Measurements from ENCODE around the gene GALNT18.

Gene GALNT18

DNA sequence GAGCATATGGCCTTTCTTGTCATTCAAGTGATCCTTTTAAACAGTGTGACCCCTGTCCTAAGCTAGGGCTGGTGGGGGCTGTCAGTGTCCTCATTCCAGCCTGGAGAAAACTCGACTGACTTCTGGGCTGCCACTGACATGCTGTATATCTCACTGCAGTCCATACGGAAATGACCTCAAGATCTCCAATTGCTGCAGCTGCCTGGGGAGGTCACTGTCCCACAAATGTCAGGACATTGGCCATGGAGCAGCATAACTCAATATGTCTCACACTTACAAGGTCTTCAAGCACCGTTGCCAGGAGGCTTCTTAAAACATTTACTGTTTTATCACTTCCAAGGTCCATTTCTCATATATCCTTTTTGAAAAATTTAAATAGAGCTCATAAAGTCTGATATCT lies 240.9 kb downstream of the GALNT18 start:
- Histone ChIP-seq H3K4me3 (ENCODE audit: low read depth, low read length) (no peak overlapping the region), H3K4me1 (ENCODE audit: control insufficient read depth, insufficient read depth, low read length) (no peaks in the 10 kb centered on the region), H3K36me3 (ENCODE audit: control insufficient read depth, insufficient read depth, low read length) (no peaks in the 10 kb centered on the region), H3K9me3 (ENCODE audit: control insufficient read depth, insufficient read depth, low read length) (no peaks in the 10 kb centered on the region), H3K27ac (ENCODE audit: low read depth, low read length) (no peak overlapping the region), H3K27me3 (ENCODE audit: control insufficient read depth, insufficient read depth, low read length) (no peaks in the 10 kb centered on the region), H3K9ac (ENCODE audit: low read depth, low read length) (no peak overlapping the region)

GRCh38 chr11:11380340-11380739 lies 241.5 kb downstream of the GALNT18 start:
- Histone ChIP-seq H3K4me1 (ENCODE audit: control insufficient read depth, insufficient read depth, low read length) (no peaks in the 10 kb centered on the region), H3K4me3 (ENCODE audit: low read depth, low read length) (no peak overlapping the region), H3K27me3 (ENCODE audit: control insufficient read depth, insufficient read depth, low read length) (no peaks in the 10 kb centered on the region), H3K9ac (ENCODE audit: low read depth, low read length) (no peak overlapping the region), H3K36me3 (ENCODE audit: control insufficient read depth, insufficient read depth, low read length) (no peaks in the 10 kb centered on the region), H3K27ac (ENCODE audit: low read depth, low read length) (no peak overlapping the region), H3K9me3 (ENCODE audit: control insufficient read depth, insufficient read depth, low read length) (no peaks in the 10 kb centered on the region)

DNA sequence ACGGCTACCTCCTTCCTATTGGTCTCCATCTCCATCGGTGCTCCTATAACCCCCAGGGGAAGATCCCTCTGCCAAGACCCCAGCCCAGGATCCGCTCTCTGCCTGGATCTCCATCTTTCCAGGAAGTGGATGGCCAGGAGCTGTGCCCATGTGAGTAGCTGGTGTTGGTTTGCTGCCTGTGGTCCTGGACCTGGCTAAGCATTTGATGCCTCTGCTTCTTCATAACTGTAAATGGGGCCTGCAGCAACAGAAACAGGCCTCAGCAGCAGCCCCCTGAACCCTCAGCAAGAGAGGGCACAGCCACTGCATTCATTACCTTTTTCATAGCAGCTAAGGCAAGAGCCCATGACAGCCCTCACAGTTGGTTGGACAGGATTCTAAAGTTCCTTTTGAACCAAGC lies 242.1 kb downstream of the GALNT18 start:
- no peaks in the 10 kb centered on the region for H3K27me3 ChIP-seq (ENCODE audit: control insufficient read depth, insufficient read depth, low read length)
- no peak overlapping the region for H3K27ac ChIP-seq (ENCODE audit: low read depth, low read length)
- H3K36me3 ChIP-seq (ENCODE audit: control insufficient read depth, insufficient read depth, low read length) = no peaks in the 10 kb centered on the region
- no peaks in the 10 kb centered on the region for H3K9me3 ChIP-seq (ENCODE audit: control insufficient read depth, insufficient read depth, low read length)
- H3K4me3 ChIP-seq (ENCODE audit: low read depth, low read length) = no peak overlapping the region
- no peak overlapping the region for H3K9ac ChIP-seq (ENCODE audit: low read depth, low read length)
- H3K4me1 ChIP-seq (ENCODE audit: control insufficient read depth, insufficient read depth, low read length) = no peaks in the 10 kb centered on the region

- Histone ChIP-seq H3K9me3 (ENCODE audit: control insufficient read depth, insufficient read depth, low read length) (no peaks in the 10 kb centered on the region), H3K9ac (ENCODE audit: low read depth, low read length) (no peak overlapping the region), H3K27me3 (ENCODE audit: control insufficient read depth, insufficient read depth, low read length) (no peaks in the 10 kb centered on the region), H3K36me3 (ENCODE audit: control insufficient read depth, insufficient read depth, low read length) (no peaks in the 10 kb centered on the region), H3K27ac (ENCODE audit: low read depth, low read length) (no peak overlapping the region), H3K4me1 (ENCODE audit: control insufficient read depth, insufficient read depth, low read length) (peaks cover 3% of the 10 kb centered on the region; the same call in 1 of the 2 replicates), H3K4me3 (ENCODE audit: low read depth, low read length) (no peak overlapping the region)
Observed at GRCh38 chr11:11378184-11378940, 243.4 kb downstream of the GALNT18 start.

DNA sequence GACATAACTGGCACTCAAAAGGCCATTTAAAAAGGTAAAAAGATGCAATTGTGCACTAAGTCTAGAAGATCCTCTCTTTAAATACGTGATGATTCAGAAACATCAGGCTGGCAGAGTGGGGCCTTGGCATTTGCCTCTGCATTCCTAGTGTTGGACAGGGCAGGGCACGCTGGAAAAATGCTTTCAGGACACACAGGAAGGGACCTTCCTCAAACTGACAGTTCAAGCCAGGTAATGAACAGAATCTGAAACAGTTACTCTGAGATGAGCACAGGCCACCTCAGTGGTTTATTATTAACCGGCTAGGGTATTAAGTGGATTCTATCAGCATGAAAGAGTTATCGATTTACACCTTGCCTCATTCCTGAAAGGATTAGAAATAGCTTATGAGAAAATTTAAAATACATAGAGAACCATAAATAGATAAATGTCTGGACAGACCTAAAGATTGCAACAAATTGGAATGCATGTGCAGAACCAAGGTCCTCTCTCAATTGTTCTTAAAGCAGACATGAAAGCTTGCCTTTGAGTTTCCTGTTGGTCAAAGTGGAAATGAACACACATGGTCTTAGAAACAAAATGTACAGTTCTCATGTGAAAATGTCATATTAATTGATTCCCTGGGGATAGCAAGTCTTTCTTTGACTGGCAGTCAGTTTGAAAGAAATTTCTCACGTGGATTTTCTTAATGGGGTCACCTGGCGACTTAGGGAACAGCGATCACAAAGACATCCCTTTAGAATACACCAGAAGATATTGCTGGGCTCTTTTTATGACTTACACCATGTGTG lies 247.3 kb downstream of the GALNT18 start:
- Histone ChIP-seq H3K27me3 (ENCODE audit: control insufficient read depth, insufficient read depth, low read length) (no peaks in the 10 kb centered on the region), H3K9ac (ENCODE audit: low read depth, low read length) (no peak overlapping the region), H3K36me3 (ENCODE audit: control insufficient read depth, insufficient read depth, low read length) (no peaks in the 10 kb centered on the region), H3K4me1 (ENCODE audit: control insufficient read depth, insufficient read depth, low read length) (peaks cover 10% of the 10 kb centered on the region), H3K9me3 (ENCODE audit: control insufficient read depth, insufficient read depth, low read length) (no peaks in the 10 kb centered on the region), H3K27ac (ENCODE audit: low read depth, low read length) (no peak overlapping the region), H3K4me3 (ENCODE audit: low read depth, low read length) (no peak overlapping the region)

- peaks cover 10% of the 10 kb centered on the region for H3K4me1 ChIP-seq (ENCODE audit: control insufficient read depth, insufficient read depth, low read length)
- H3K9ac ChIP-seq (ENCODE audit: low read depth, low read length) = no peak overlapping the region
- H3K27ac ChIP-seq (ENCODE audit: low read depth, low read length) = no peak overlapping the region
- H3K27me3 ChIP-seq (ENCODE audit: control insufficient read depth, insufficient read depth, low read length) = no peaks in the 10 kb centered on the region
- no peak overlapping the region for H3K4me3 ChIP-seq (ENCODE audit: low read depth, low read length)
- no peaks in the 10 kb centered on the region for H3K36me3 ChIP-seq (ENCODE audit: control insufficient read depth, insufficient read depth, low read length)
- no peaks in the 10 kb centered on the region for H3K9me3 ChIP-seq (ENCODE audit: control insufficient read depth, insufficient read depth, low read length)
Observed at GRCh38 chr11:11373934-11374333, 247.9 kb downstream of the GALNT18 start.

DNA sequence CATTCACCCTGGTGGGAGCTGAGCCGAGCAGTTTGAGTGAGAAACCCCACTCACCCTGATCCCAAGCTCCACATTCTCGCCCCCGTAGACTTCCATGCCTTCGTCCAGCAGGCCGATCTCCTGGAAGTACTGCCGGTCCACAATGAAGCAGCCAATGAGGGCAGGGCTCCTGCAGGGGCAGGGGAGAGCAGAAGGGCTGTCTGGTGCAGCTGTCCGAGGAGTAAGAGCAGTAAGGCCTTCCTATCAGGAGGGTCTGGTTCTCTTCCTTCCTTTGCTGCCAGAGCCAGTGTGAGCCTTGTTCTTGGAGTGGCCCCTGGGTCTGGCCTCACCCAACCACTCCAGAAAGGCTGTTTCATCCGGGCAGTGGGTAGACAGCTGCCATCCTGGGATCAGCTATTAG lies 249.3 kb downstream of the GALNT18 start:
- no peaks in the 10 kb centered on the region for H3K9me3 ChIP-seq (ENCODE audit: control insufficient read depth, insufficient read depth, low read length)

GRCh38 chr11:11370962-11371303 lies 250.9 kb downstream of the GALNT18 start:
- Histone ChIP-seq H3K36me3 (ENCODE audit: control insufficient read depth, insufficient read depth, low read length) (no peaks in the 10 kb centered on the region), H3K27ac (ENCODE audit: low read depth, low read length) (no peak overlapping the region), H3K4me3 (ENCODE audit: low read depth, low read length) (no peak overlapping the region), H3K4me1 (ENCODE audit: control insufficient read depth, insufficient read depth, low read length) (peaks cover 10% of the 10 kb centered on the region), H3K9ac (ENCODE audit: low read depth, low read length) (no peak overlapping the region), H3K27me3 (ENCODE audit: control insufficient read depth, insufficient read depth, low read length) (no peaks in the 10 kb centered on the region), H3K9me3 (ENCODE audit: control insufficient read depth, insufficient read depth, low read length) (no peaks in the 10 kb centered on the region)

More for the DNA sequence above, 249.3 kb downstream of the GALNT18 start:
- H3K4me3 ChIP-seq (ENCODE audit: low read depth, low read length) = no peak overlapping the region
- peaks cover 10% of the 10 kb centered on the region for H3K4me1 ChIP-seq (ENCODE audit: control insufficient read depth, insufficient read depth, low read length)
- no peaks in the 10 kb centered on the region for H3K36me3 ChIP-seq (ENCODE audit: control insufficient read depth, insufficient read depth, low read length)
- H3K27ac ChIP-seq (ENCODE audit: low read depth, low read length) = no peak overlapping the region
- no peak overlapping the region for H3K9ac ChIP-seq (ENCODE audit: low read depth, low read length)
- H3K27me3 ChIP-seq (ENCODE audit: control insufficient read depth, insufficient read depth, low read length) = no peaks in the 10 kb centered on the region

DNA sequence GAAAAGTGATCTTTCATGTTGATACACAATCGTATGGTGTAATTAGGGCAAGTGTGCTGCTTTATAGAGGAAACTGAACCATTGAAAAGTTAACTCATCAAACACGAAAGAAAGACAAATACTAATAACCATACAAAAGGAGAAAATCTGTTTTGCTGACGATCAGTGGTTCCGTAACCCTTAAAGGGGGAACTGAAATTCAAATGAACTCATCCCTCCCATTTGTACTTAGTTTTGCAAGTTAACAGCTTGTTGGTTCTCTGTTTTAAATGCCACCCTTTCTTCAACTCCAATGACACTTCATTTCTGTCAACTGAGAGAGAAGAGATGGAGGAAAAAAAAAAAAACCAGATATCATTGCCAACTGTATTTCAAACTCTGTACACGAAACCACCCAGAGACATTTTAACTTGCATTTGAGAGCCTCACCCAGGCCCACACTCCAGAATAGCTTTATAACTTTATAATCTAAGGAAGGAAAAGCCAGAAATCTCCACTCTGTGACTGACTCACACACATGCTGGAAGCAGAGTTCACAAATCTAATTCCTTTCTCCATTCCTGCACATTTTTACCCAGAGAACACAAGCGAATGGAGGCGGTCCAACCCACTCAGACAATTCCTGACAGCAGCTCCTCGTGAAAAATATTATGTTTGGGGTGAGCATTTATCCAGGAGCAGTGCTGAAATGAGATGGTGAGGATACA lies 251.4 kb downstream of the GALNT18 start:
- no peak overlapping the region for H3K27ac ChIP-seq (ENCODE audit: low read depth, low read length)
- no peak overlapping the region for H3K9ac ChIP-seq (ENCODE audit: low read depth, low read length)
- no peaks in the 10 kb centered on the region for H3K27me3 ChIP-seq (ENCODE audit: control insufficient read depth, insufficient read depth, low read length)

GRCh38 chr11:11366793-11367192 lies 255.0 kb downstream of the GALNT18 start:
- Histone ChIP-seq H3K4me1 (ENCODE audit: control insufficient read depth, insufficient read depth, low read length) (peaks cover 14% of the 10 kb centered on the region), H3K27me3 (ENCODE audit: control insufficient read depth, insufficient read depth, low read length) (no peaks in the 10 kb centered on the region), H3K27ac (ENCODE audit: low read depth, low read length) (no peak overlapping the region), H3K9ac (ENCODE audit: low read depth, low read length) (no peak overlapping the region), H3K9me3 (ENCODE audit: control insufficient read depth, insufficient read depth, low read length) (no peaks in the 10 kb centered on the region), H3K36me3 (ENCODE audit: control insufficient read depth, insufficient read depth, low read length) (no peaks in the 10 kb centered on the region), H3K4me3 (ENCODE audit: low read depth, low read length) (no peak overlapping the region)

More for the DNA sequence above, 251.4 kb downstream of the GALNT18 start:
- no peak overlapping the region for H3K4me3 ChIP-seq (ENCODE audit: low read depth, low read length)
- no peaks in the 10 kb centered on the region for H3K36me3 ChIP-seq (ENCODE audit: control insufficient read depth, insufficient read depth, low read length)
- peaks cover 10% of the 10 kb centered on the region for H3K4me1 ChIP-seq (ENCODE audit: control insufficient read depth, insufficient read depth, low read length)
- no peaks in the 10 kb centered on the region for H3K9me3 ChIP-seq (ENCODE audit: control insufficient read depth, insufficient read depth, low read length)

- Histone ChIP-seq H3K9me3 (ENCODE audit: control insufficient read depth, insufficient read depth, low read length) (no peaks in the 10 kb centered on the region), H3K9ac (ENCODE audit: low read depth, low read length) (no peak overlapping the region), H3K4me1 (ENCODE audit: control insufficient read depth, insufficient read depth, low read length) (peaks cover 8% of the 10 kb centered on the region; the same call in 1 of the 2 replicates), H3K27me3 (ENCODE audit: control insufficient read depth, insufficient read depth, low read length) (no peaks in the 10 kb centered on the region), H3K27ac (ENCODE audit: low read depth, low read length) (no peak overlapping the region), H3K36me3 (ENCODE audit: control insufficient read depth, insufficient read depth, low read length) (no peaks in the 10 kb centered on the region), H3K4me3 (ENCODE audit: low read depth, low read length) (no peak overlapping the region)
Observed at GRCh38 chr11:11363674-11364073, 258.1 kb downstream of the GALNT18 start.
